Neuronal stem cell (in vitro differentiated cells): ENCODE results near the gene BICDL1.
A peak's percentile ranks its signal among the peaks of the same experiment; 100 is the strongest.

Experiments used
- DNase-seq: peaks from one replicate; pipeline ENCODE4 v3.0.0-alpha.2; 2013; ENCODE audit warnings: low spot score
- H2AFZ ChIP-seq: one replicate; pipeline ENCODE4 v1.6.1; 2013; ENCODE audit warnings: mild to moderate bottlenecking, low read length, inconsistent platforms
- H2AK5ac ChIP-seq: 2 replicates; pipeline ENCODE4 v1.6.1; 2013; ENCODE audit warnings: low read depth, mild to moderate bottlenecking, inconsistent platforms, low read length, moderate library complexity, mixed read lengths
- H2BK120ac ChIP-seq: 2 replicates; pipeline ENCODE4 v1.6.1; 2013; ENCODE audit warnings: low read depth, mild to moderate bottlenecking, inconsistent platforms, low read length, moderate library complexity, mixed read lengths
- H2BK12ac ChIP-seq: one replicate; pipeline ENCODE4 v1.6.1; 2013; ENCODE audit warnings: low read length, inconsistent platforms
- H2BK15ac ChIP-seq: 2 replicates; pipeline ENCODE4 v1.6.1; 2013; ENCODE audit warnings: mild to moderate bottlenecking, low read length, inconsistent platforms, mixed read lengths
- H2BK5ac ChIP-seq: one replicate; pipeline ENCODE4 v1.6.1; 2013; ENCODE audit warnings: inconsistent platforms, mild to moderate bottlenecking, low read length, moderate library complexity
- H3K14ac ChIP-seq: one replicate; pipeline ENCODE4 v1.6.1; 2013; ENCODE audit warnings: low read length, inconsistent platforms
- H3K18ac ChIP-seq: 2 replicates; pipeline ENCODE4 v1.6.1; 2013; ENCODE audit warnings: low read length, inconsistent platforms
- H3K23ac ChIP-seq: 2 replicates; pipeline ENCODE4 v1.6.1; 2013; ENCODE audit warnings: low read depth, mild to moderate bottlenecking, mixed read lengths, low read length, inconsistent platforms; ENCODE audit not compliant: poor library complexity
- H3K27ac ChIP-seq: replicated peaks from 3 replicates; pipeline ENCODE4 v1.5.1; 2013; ENCODE audit warnings: low read length, inconsistent platforms
- H3K27me3 ChIP-seq, 3 experiments: 2 replicates each; pipeline ENCODE4 v1.6.1; 2013; ENCODE audit warnings: low read length in 3 of 3, mild to moderate bottlenecking in 2 of 3, inconsistent platforms in 1 of 3, low read depth in 1 of 3, mixed read lengths in 1 of 3, moderate library complexity in 1 of 3; ENCODE audit not compliant: control insufficient read depth in 3 of 3, insufficient read depth in 3 of 3
- H3K36me3 ChIP-seq, 2 donors: replicated peaks in 1 of 2; 2 replicates each; pipeline ENCODE4 v1.6.1; 2013; ENCODE audit warnings: low read length in 2 of 2; ENCODE audit not compliant: control insufficient read depth in 2 of 2, insufficient read depth in 2 of 2
- H3K4ac ChIP-seq: 2 replicates; pipeline ENCODE4 v1.6.1; 2013; ENCODE audit warnings: inconsistent platforms, mild to moderate bottlenecking, low read length, moderate library complexity
- H3K4me1 ChIP-seq, 2 donors: 1 replicate in 1 of 2; 2 replicates in 1 of 2; pipeline ENCODE4 v1.6.1; 2013; ENCODE audit warnings: low read length in 2 of 2, low read depth in 1 of 2; ENCODE audit not compliant: control insufficient read depth in 2 of 2, insufficient read depth in 1 of 2
- H3K4me2 ChIP-seq: one replicate; pipeline ENCODE4 v1.6.1; 2013; ENCODE audit warnings: mild to moderate bottlenecking, low read length, inconsistent platforms; ENCODE audit not compliant: insufficient read depth, poor library complexity, severe bottlenecking
- H3K4me3 ChIP-seq, 2 donors: 2 replicates each; pipeline ENCODE4 v1.5.1; 2013; ENCODE audit warnings: low read length in 2 of 2, mild to moderate bottlenecking in 2 of 2, inconsistent platforms in 1 of 2, moderate library complexity in 1 of 2
- H3K79me1 ChIP-seq: one replicate; pipeline ENCODE4 v1.6.1; 2013; ENCODE audit warnings: low read depth, mild to moderate bottlenecking, inconsistent platforms, low read length, moderate library complexity
- H3K9ac ChIP-seq: one replicate; pipeline ENCODE4 v1.6.1; 2013; ENCODE audit warnings: mild to moderate bottlenecking, low read depth, low read length, inconsistent platforms; ENCODE audit not compliant: poor library complexity
- H3K9me3 ChIP-seq, 2 donors: replicated peaks in 1 of 2; 2 replicates each; pipeline versions ENCODE3 to v1.6.1; 2013; ENCODE audit warnings: low read length in 2 of 2, mild to moderate bottlenecking in 2 of 2, inconsistent platforms in 1 of 2, low read depth in 1 of 2, mixed read lengths in 1 of 2, moderate library complexity in 1 of 2; ENCODE audit not compliant: control insufficient read depth in 2 of 2, insufficient read depth in 1 of 2
- H4K8ac ChIP-seq: one replicate; pipeline ENCODE4 v1.6.1; 2013; ENCODE audit warnings: low read depth, mild to moderate bottlenecking, inconsistent platforms, low read length, moderate library complexity
- H4K91ac ChIP-seq: one replicate; pipeline ENCODE4 v1.6.1; 2013; ENCODE audit warnings: low read length, low read depth, mild to moderate bottlenecking, inconsistent platforms; ENCODE audit not compliant: poor library complexity
- WGBS, 2 donors: extraction: QIAGEN DNeasy Blood & Tissue Kit; methylation state at CpG; one replicate each; pipeline ENCODE4 v1.1.7; 2013; ENCODE audit warnings: missing lambda C conversion rate in 2 of 2, mixed read lengths in 1 of 2; ENCODE audit not compliant: insufficient read length in 2 of 2, insufficient replicate concordance in 1 of 2; ENCODE audit errors: extremely low coverage in 2 of 2; 5-methylcytosine and 5-hydroxymethylcytosine counted together

The BICDL1 gene

GRCh38 chr12:120090626-120091295 lies 101.7 kb downstream of the BICDL1 start:
- Histone ChIP-seq H4K8ac (no peak overlapping the region), H3K79me1 (peaks cover 4% of the 10 kb centered on the region), H3K27me3 (no peaks in the 10 kb centered on the region), H3K18ac (peak overlapping the region; percentile 90), H2BK5ac (peak overlapping the region; percentile 46), H3K9ac (peak overlapping the region; percentile 78), H4K91ac (no peak overlapping the region), H3K14ac (peak overlapping the region; percentile 82), H3K4me3 (no peak overlapping the region), H3K27ac (no peak overlapping the region), H3K4me1 (peaks cover 32 to 50% of the 10 kb centered on the region in 2 donors), H2BK12ac (peak overlapping the region; percentile 84), H3K4ac (no peak overlapping the region), H3K23ac (peak overlapping the region; percentile 93), H3K4me2 (no peak overlapping the region), H2BK15ac (peak overlapping the region; percentile 98), H3K9me3 (no peaks in the 10 kb centered on the region), H3K36me3 (peaks cover 0 to 4% of the 10 kb centered on the region in 2 donors), H2AFZ (no peak overlapping the region), H2AK5ac (peak overlapping the region; percentile 63), H2BK120ac (no peak overlapping the region)
- no peak for DNase-seq
- no CpG with 5 or more reads among the region's 19 CpGs for WGBS, 2 donors

GRCh38 chr12:120091371-120092090 lies 102.5 kb downstream of the BICDL1 start:
- H3K4me2 ChIP-seq: no peak overlapping the region
- H2AFZ ChIP-seq: no peak overlapping the region
- H2BK12ac ChIP-seq: peak overlapping the region; percentile 46
- H3K4ac ChIP-seq: no peak overlapping the region
- H2BK120ac ChIP-seq: no peak overlapping the region
- no peak for DNase-seq
- no peak overlapping the region for H2BK5ac ChIP-seq
- H4K91ac ChIP-seq: no peak overlapping the region
- no peak overlapping the region for H3K27ac ChIP-seq
- H3K27me3 ChIP-seq: no peaks in the 10 kb centered on the region
- no peaks in the 10 kb centered on the region for H3K9me3 ChIP-seq
- H3K4me3 ChIP-seq: no peak overlapping the region
- no peak overlapping the region for H3K9ac ChIP-seq
- peaks cover 4% of the 10 kb centered on the region for H3K79me1 ChIP-seq
- H3K23ac ChIP-seq: no peak overlapping the region
- H3K14ac ChIP-seq: no peak overlapping the region
- peak overlapping the region; percentile 63 for H3K18ac ChIP-seq
- H2AK5ac ChIP-seq: peak overlapping the region; percentile 32
- no CpG with 5 or more reads among the region's 12 CpGs for WGBS, 2 donors
- H4K8ac ChIP-seq: no peak overlapping the region
- peaks cover 3 to 10% of the 10 kb centered on the region in 2 donors for H3K36me3 ChIP-seq
- peaks cover 32 to 50% of the 10 kb centered on the region in 2 donors for H3K4me1 ChIP-seq
- H2BK15ac ChIP-seq: no peak overlapping the region

GRCh38 chr12:120092551-120093335 lies 103.7 kb downstream of the BICDL1 start:
- Histone ChIP-seq H3K14ac (no peak overlapping the region), H4K91ac (peak overlapping the region; percentile 1), H3K79me1 (peaks cover 4% of the 10 kb centered on the region), H2AFZ (no peak overlapping the region), H3K36me3 (peaks cover 6 to 22% of the 10 kb centered on the region in 2 donors), H2BK120ac (peak overlapping the region; percentile 44), H3K27me3 (no peaks in the 10 kb centered on the region), H3K4me3 (no peak overlapping the region), H3K18ac (peak overlapping the region; percentile 55), H4K8ac (peak overlapping the region; percentile 0), H3K4me2 (no peak overlapping the region), H2AK5ac (peak overlapping the region; percentile 42), H2BK15ac (peak overlapping the region; percentile 40), H3K23ac (peak overlapping the region; percentile 49), H3K4me1 (peaks cover 30 to 47% of the 10 kb centered on the region in 2 donors), H3K9me3 (no peaks in the 10 kb centered on the region), H2BK5ac (peak overlapping the region; percentile 77), H3K4ac (peak overlapping the region; percentile 92), H2BK12ac (peak overlapping the region; percentile 95), H3K27ac (peak overlapping the region; percentile 92), H3K9ac (peak overlapping the region; percentile 83)
- DNase-seq: no peak
- WGBS, 2 donors: no CpG with 5 or more reads among the region's 23 CpGs

GRCh38 chr12:120093336-120093591 lies 104.2 kb downstream of the BICDL1 start:
- H3K9me3 ChIP-seq: peaks cover 0 to 2% of the 10 kb centered on the region in 2 donors
- no CpG with 5 or more reads among the region's 4 CpGs for WGBS, 2 donors
- peak overlapping the region; percentile 77 for H2BK5ac ChIP-seq
- DNase-seq: no peak
- H3K9ac ChIP-seq: peak overlapping the region; percentile 83
- peak overlapping the region; percentile 92 for H3K27ac ChIP-seq
- peak overlapping the region; percentile 4 for H2AK5ac ChIP-seq
- peak overlapping the region; percentile 69 for H2AFZ ChIP-seq
- H3K4me3 ChIP-seq: no peak overlapping the region
- H3K4me2 ChIP-seq: no peak overlapping the region
- no peaks in the 10 kb centered on the region for H3K27me3 ChIP-seq
- peak overlapping the region; percentile 14 for H3K14ac ChIP-seq
- peak overlapping the region; percentile 81 for H3K4ac ChIP-seq
- H3K23ac ChIP-seq: peak overlapping the region; percentile 49
- peaks cover 9 to 25% of the 10 kb centered on the region in 2 donors for H3K36me3 ChIP-seq
- H2BK120ac ChIP-seq: peak overlapping the region; percentile 88
- peak overlapping the region; percentile 1 for H4K91ac ChIP-seq
- peaks cover 4% of the 10 kb centered on the region for H3K79me1 ChIP-seq
- peak overlapping the region; percentile 55 for H3K18ac ChIP-seq
- peak overlapping the region; percentile 70 for H2BK15ac ChIP-seq
- peak overlapping the region; percentile 95 for H2BK12ac ChIP-seq
- H3K4me1 ChIP-seq: peaks cover 30 to 47% of the 10 kb centered on the region in 2 donors
- H4K8ac ChIP-seq: peak overlapping the region; percentile 0
